Midbrain (tissue), 1 donor: ENCODE measurements around the gene HIVEP3.

Experiments
- DNase-seq: peaks from one replicate; lab custom pipeline; 2025; lab: John Stamatoyannopoulos, UW

HIVEP3 gene

GRCh38 chr1:41461790-41462679 is 456.7 kb downstream of the HIVEP3 start:
- no peak for DNase-seq

- no peak for DNase-seq
Observed at GRCh38 chr1:41456847-41457540, 461.7 kb downstream of the HIVEP3 start.
